Upper lobe of left lung (tissue), 4 donors: ENCODE data around the gene DCAF4.

Experiments
- EP300 ChIP-seq, 4 donors: sonication (generic); formaldehyde crosslinking; IDR thresholded peaks; one replicate each; pipeline ENCODE4 v1.5.1; 2017; ENCODE audit warnings: antibody characterized with exemption in 4 of 4, control low read depth in 2 of 4
- TF ChIP-seq, protein P1 (sequence below), 6 experiments: fragments of 450-650 bp in 4 of 6; fragments of 200-600 bp in 2 of 6; sonication (generic) in 2 of 6; IDR thresholded peaks; one replicate each; pipeline ENCODE4 v1.5.1; 2016 to 2019; ENCODE audit warnings: antibody characterized with exemption in 6 of 6

- TF ChIP-seq, protein P1, sequence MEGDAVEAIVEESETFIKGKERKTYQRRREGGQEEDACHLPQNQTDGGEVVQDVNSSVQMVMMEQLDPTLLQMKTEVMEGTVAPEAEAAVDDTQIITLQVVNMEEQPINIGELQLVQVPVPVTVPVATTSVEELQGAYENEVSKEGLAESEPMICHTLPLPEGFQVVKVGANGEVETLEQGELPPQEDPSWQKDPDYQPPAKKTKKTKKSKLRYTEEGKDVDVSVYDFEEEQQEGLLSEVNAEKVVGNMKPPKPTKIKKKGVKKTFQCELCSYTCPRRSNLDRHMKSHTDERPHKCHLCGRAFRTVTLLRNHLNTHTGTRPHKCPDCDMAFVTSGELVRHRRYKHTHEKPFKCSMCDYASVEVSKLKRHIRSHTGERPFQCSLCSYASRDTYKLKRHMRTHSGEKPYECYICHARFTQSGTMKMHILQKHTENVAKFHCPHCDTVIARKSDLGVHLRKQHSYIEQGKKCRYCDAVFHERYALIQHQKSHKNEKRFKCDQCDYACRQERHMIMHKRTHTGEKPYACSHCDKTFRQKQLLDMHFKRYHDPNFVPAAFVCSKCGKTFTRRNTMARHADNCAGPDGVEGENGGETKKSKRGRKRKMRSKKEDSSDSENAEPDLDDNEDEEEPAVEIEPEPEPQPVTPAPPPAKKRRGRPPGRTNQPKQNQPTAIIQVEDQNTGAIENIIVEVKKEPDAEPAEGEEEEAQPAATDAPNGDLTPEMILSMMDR (IDR thresholded peaks at IDR 0.05): no peak
- TF ChIP-seq EP300 (IDR thresholded peaks at IDR 0.05): no peak
These were observed 49.5 kb downstream of the DCAF4 start for GRCh38 chr14:72975770-72976169.
